HG02973 (cell line): ENCODE results near the gene USP25.

Experiments used
- ATAC-seq: cut with Tn5 transposase; IDR thresholded peaks from one replicate; pipeline ENCODE4 v1.9.1; 2021; ENCODE audit warnings: moderate library complexity; ENCODE audit not compliant: unreplicated experiment

Gene USP25

DNA sequence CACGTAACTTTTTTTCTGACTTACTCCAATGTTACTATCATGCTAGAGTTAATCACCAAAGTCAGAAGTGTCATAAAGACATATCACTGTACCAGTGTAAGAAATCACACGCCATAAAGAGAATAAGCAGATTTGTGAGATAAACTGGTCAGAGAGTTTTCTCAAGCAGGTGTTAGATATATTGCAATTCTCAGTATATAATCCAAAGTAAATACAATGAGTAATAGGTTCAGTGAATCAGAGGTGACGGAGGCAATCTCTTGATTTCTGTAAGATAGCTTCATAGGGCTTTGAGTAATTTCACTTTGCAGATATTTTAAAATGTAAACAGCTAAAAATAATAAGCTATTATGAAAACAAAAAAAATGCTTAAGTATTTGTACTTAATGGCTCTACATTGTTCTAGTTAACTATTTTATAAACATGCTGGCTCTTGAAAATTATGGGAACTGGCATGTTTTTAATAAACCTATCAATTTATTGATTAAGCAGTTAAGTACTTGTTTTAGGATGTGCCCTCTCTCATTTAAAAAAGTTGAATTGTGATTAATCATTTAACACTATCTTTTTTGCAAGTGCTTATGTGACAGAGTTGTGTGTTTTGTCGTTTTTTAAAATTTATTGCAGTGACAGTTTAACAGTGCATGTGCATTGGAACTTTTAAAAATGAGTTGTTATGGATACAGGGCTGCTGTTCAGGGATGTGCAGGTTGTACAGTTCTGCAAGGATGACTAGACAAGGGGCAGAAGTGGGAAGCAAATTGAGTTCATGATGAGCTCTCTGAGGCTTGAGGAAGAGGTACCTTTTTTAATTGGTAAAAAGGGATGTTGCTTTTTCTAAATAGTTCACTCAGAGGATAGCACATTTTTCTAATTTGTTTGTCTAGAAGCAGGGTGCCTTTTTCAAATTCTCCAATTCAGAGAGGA, 119.1 kb downstream of the USP25 start:
- no peak for ATAC-seq

DNA sequence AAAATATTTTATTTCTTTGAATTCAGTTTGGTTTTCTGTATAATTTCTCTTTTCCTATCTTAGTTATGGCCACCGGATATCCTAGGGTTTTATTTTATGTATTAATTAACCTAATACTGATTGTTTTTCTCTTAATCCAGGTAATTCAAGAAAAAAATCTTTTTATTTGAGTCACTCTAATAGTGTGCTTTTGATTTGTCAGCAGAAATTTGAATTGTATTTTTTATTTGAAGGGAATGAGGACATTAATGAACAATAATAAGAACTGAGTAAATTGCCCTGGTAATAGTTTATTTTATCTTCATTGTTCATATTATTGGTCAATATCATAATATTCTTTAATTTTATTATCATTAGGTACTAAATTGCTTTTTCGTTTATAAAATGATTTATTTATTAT, 120.1 kb downstream of the USP25 start:
- ATAC-seq: no peak

DNA sequence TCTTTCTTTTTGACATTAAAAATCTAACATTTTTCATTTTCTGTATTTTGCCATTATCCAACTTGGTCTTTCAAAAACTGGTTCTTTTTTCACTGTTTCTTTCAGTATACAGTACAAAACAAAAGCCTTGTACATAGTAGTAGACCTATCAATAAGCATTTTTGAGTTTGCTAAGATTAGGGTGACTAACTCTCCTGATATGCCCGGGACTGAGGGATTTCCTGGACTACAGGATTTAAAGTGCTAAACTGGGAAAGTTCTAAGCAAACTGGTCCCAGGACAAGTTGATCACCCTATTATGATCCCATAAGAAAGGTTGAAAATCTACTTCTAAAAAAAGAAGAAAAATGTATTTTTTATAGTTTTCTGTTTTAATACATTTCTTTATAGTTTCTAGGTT, 120.9 kb downstream of the USP25 start:
- no peak for ATAC-seq

DNA sequence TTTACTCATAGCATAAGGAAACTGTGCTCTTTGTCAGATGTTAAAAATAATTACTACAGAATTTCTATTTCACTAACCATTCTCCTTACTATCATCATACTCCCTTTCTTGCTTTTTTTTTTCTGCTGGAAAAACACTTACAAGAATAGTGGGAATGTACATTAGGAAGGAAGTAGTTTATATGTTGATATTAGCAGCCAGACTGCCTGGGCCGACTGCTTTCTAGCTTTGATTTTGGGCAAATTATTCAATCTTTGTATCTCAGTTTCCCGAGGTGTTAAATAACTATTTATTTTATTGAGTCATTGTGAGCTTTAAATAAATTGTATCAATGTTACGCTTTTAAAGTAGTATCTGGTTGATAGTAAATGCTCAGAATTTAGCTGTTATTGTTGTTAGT, 122.4 kb downstream of the USP25 start:
- ATAC-seq: no peak

DNA sequence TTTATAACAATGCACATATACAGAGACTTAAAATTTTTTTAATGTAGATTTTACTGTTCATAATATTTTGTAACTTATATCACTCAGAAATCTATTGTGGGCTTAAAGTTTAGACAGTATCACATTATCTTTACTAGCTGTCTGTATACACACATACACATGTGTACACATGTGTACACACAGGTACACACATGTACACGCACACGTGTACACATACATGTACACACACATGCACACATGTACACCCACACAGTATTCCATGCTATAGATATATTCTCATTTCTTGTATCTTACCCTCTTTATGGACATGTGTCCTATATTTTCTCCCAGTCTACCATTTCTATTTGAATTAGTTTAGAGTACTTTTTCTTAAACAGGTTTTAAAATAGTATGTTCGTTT, 123.3 kb downstream of the USP25 start:
- no peak for ATAC-seq

DNA sequence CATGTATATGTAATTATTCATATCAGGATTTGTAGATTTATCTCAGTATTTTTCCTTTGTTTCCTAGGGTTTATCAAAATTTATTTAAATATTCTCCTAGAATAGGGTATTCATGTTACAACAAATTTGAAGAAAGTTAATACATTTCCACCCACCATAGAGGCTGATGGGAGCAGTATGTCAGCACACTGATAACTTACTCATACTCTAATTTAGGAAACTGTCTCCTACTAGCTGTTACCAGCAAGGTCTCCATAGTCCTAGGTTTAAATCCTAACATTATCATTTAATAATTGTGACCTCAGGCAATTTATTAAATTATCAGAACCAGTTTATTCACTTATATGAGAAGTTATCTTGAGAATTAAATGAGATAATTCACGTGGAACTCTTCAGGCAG, 127.0 kb downstream of the USP25 start:
- no peak for ATAC-seq

DNA sequence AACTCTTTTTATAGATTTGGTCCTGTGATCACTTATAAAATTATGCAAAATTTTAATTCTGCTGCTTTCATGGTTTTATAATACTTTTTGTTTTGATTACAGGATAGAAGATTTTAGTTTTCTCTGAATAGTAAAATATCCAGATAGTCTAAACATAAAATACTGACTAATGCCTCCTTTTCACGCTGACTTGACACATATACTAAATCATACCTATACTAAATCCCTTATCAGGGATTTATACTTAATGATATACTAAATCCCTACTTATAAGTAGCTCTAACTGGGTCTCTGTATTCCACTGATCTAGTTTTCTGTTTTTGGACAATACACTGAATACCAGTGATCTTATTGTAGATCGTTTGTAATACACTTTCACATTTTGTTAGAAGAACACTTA, 128.0 kb downstream of the USP25 start:
- ATAC-seq: no peak

DNA sequence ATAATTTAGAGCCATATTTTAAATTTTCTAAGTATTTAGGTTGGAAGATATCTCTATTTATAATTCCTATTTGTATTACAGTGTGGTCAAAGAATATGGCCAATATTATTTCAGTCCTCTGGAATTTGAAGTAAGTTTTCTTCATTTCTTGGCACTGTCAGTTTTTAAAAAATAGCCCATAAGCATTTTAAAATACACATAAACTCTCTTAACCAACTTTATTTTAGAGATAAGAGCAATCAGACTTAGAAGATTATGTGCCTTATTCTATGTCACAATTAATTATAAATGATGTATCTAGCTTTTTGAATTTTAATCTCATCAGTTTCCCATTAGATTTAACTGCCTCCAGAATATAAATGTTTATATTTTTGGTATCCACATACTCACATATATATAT, 130.8 kb downstream of the USP25 start:
- ATAC-seq: no peak

DNA sequence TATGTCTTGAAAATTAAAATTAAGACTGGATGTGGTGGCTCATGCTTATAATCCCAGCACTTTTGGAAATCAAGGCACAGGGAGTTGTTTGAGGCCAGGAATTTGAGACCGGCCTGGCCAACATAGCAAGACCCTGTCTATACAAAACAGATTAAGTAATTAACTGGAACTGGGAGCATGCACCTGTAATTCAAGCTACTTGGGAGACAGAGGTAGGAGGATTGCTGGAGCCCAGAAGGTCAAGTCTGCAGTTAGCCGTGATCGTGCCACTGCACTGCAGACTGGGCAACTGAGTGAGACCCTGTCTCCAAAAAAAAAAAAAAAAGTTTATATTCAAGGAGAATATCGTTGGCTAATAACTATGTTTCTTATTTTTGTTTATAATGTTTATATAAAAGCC, 139.2 kb downstream of the USP25 start:
- no peak for ATAC-seq

DNA sequence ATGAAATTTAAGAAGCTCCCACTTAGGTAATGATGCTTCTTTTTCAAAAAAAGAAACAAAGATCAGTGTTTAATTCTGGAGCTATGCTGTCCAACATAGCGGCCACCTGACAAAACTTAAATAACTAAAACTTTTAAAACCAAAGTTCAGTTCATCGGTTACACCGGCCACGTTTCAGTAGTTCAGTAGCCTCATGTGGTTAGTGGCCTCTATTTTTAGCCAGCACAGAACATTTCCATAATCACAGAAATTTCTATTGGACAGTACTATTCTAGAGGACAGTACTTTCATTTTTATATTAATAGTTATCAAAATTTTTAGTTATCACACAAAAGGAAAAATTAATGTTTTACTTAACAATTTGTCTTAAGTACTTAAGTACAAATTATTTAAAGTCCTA, 141.0 kb downstream of the USP25 start:
- ATAC-seq: no peak

DNA sequence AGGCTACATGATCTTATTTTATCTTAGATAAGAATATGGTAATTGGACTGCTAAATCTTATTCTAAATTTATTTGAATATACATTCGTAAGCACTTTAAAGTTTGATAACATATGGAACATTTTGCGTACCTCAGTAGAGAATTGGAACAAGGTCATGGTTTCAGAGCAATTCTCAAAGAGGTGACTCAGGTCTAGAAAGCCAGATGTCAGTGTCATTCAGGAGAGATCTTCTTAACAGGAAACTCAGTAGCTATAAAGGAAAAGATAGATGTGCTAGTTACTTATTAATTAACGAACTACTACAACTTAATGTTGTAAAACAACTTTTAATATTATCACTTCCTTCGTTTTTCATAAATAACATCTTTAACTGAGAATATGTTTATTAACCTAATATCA, 142.5 kb downstream of the USP25 start:
- ATAC-seq: no peak

DNA sequence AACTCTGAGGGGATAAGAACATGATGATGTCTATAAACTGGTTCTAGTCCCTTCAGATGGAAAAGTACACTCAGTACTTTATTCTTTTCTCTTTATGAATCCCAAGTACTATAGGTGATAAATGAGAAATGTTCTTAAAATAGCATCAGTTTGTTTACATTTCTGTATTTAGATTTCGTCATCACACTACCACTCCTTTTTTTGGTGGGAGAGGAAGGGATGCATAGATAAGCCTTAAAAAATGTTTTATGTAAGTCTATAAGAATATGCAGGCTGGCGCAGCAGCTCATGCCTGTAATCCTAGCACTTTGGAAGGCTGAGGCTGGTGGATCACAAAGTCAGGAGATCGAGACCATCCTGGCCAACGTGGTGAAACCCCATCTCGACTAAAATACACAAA, 144.8 kb downstream of the USP25 start:
- no peak for ATAC-seq

DNA sequence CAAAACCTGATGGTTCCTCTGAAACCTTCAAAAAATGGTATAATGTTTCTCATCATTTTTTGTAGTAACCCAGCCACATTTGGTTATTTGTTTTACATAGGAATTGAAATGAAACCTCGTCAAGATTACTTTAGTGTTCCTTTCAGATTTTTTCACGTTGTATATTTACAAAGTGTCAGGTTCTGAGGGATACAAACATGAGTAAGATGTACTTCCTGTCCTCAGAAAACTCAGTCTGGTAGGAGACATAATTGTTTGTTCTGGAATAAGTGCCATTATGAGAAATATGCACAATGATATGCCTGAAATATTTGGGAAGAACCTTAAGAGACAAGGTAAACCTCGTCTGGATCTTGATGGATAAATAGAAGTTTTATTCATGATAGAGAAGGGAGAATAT, 145.5 kb downstream of the USP25 start:
- no peak for ATAC-seq

DNA sequence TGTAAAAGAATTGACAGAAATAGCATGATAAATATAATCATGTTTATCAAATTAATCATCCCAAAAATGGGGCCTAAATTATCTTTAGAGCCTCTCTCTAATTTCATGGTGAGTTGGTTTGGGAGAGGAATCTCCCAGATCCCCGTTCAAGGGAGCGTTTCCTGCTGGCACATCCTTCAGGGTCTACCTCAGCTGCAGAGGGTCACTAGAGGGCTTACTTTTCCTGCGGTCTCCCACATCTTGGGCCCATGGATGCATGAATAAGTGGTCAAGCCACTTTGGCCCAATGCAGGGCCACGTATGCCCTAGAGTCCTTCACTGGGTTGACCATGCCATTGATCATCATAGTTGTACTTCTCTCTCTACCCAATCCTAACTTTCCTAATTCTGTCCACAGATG, 164.1 kb downstream of the USP25 start:
- ATAC-seq: no peak

DNA sequence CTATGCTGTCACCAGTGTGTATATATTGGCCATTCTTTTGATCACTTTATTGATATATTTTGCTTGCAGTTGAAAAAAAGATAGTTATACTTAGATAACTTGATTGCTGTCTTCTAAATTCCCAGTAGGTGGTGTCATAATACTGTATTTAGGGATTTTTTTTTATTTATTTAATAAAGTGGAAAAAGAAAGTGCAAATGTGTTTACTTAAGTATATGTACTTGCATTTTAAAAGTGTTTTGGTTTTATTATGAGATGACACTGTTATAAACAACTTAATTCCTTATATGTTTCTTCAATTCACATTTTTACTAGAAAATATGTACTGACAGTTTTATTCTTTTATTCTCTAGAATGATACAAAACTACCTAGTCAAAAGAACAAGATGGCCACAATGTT, 164.8 kb downstream of the USP25 start:
- no peak for ATAC-seq

DNA sequence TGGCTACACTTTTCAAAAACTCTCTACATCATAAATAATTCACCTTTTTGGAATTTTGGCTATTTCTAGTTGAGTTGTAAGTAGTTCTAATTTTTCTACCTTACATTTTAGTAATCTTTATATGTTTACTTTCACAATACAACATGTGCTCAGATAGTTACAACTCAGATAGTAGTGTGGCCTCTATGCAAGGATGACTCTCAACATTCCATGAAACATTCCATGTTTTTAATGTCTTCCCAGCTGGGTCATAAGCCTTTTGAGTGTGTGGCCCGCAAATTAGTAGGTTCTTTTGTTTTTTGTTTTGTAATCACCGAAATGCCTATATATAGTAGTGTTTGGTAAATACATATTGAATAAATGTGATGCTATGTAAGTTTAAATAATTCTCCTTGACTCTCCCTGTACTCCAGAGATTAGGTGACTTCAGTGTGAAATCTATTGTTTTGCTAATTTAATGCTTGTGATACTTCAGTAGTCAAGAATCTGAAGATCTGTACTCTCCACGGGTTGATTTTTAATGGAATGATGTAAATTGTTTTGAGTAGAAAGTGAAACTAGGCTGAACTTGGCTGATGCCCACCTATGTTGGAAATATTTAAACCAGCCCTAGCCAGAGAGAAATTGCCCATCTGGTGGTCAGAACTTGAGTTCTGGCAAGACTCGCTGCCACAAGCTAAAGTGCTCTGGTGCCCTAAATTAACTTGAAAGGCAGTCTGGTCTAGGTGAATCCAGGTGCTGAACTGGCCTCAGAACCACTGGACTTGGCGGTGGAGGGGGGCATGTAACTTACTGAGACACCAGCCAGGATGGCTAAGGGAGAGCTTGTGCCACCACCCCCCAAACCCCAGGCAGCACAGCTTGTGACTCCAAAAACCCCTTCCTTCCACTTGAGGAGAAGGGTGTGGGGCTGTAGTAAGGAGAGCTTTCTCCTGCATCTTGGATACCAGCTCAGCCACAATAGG, 165.6 kb downstream of the USP25 start:
- ATAC-seq: no peak

DNA sequence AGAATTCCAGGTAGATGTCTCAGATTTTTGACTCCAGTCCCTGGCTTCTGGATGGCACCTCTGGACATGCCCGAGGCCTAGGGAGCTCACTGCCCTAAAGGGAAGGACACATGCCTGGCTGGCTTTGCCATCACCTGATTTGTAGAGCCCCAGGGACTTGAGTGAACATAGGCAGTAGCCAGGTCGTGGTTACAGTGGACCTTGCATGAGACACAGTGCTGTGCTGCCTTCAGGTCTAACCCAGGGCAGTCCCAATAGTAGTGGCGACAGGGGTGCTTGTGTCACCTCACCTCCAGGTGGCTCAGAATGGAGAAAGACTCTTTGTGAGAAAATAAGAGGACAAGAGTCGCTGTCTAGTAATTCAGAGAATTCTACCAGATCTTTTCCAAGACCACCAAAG, 166.7 kb downstream of the USP25 start:
- ATAC-seq: no peak

DNA sequence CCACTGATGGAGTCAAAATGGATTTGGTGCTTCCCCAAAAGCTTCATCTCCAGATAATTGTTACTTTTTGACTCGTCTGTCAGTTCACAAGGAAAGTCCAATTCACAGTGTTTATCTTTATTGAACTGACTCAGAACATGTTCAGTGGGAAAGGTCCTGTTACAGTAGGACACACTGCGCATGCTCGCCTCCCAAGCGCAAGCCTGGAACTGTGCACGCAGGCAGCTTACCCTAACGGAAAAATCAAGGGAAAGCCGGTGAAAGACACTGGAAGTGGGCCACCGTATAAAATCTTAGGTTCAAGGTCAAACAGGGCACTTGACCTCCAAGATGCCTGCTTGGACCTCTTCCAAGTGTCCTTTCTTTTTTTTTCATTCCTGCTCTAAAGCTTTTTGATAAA, 174.6 kb downstream of the USP25 start:
- no peak for ATAC-seq

DNA sequence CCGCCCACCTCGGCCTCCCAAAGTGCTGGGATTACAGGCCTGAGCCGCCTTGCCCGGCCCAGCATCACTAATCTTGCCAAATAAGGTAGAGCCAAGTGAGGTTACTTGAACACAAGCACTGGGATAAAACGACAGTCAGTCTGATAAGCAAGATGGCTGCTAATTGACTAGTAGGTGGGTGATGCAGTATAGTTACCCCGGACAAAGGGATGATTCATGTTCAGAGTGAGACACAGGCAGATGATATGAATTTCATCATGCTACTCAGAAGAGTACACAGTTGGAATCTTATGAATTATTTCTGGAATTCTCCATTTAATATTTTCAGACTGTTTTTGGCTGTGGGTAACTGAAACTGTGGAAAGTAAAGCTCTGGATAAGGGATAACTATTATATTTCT, 178.4 kb downstream of the USP25 start:
- no peak for ATAC-seq

DNA sequence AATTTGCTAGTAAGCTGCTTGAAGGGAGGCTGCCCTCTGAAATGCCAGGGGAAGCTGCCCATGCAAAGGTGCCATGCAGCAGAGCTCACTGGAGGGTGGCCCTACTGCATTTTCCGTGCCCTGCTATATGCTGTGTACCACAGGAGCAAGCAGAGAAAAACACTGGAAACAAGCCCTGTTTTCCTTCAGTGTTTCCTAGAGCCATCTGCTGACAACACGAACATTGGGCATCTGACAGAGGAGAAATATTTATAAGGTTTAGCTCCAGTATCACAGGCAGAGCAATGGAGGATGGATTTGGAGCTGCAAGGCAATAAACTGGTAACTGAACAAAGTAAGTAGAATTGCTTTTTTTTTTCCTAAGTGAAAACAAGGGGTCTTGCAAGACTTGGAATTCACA, 198.4 kb downstream of the USP25 start:
- no peak for ATAC-seq

DNA sequence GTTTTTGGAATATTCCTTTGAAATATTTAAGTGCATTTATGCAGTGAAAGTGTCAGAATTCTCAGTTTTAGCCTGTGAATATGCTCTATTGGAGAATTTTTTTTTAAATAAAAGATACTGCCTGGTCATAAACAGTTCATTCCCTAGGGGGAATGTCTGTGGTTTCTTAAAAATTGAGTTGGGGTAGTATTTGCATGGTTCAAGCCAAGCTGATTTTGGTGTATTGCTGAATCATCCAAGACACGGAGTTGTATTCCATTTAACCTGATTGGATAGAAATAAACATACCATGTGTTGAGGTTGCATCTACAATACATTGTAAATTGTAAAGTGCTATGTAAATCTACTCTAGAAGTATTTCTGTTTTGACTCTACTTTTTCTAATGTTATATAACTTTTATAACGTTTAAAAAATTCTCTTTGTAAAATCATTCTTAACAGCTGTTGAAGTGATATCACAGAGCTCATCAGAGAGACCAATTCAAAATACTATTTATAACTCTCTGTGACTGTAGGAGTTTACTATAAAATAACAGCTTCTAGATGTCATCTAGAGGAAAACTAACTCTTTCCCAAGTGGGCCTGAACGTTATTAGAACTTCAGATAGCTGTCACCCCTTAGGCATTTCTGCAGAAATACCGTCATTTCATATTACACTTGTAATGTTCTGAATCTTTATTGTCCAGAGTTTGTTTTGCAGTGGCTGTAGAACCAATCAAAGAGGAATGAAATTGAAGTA, 199.1 kb downstream of the USP25 start:
- no peak for ATAC-seq
